ENCODE results near the gene COQ9.
A peak's percentile ranks its signal among the peaks of the same experiment; 100 is the strongest.
"Not testable (repeated sequence)": the region's sequence is repeated elsewhere in the genome, so short reads cannot be mapped to it uniquely, and the experiment has no call there.

The COQ9 gene

GRCh38 chr16:57427824-57428223 lies 19.5 kb upstream of the COQ9 start:
- no peak for DNase-seq

DNA sequence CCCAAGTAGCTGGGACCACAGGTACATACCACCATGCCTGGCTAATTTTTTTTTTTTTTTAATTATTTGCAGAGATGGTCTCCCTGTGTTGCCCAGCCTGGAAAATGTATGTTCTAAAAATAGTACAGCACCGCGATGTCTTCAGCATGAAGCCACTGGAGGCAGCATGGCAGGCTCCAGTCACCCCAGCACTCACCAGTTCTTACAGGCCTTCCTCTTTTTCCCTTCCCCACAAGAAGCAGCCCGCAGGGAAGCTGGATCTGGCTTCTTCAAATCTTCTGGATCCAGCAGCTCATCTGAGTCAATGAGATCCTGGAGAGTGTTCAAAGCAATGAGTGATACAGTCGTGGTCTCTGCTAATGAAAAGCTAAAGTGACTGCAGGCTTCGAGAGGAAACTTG lies 16.3 kb upstream of the COQ9 start:
- DNase-seq: no peak

- DNase-seq: no peak
These were observed 14.8 kb upstream of the COQ9 start for GRCh38 chr16:57432505-57432904.

GRCh38 chr16:57432989-57433388 lies 14.3 kb upstream of the COQ9 start:
- no peak for DNase-seq

DNA sequence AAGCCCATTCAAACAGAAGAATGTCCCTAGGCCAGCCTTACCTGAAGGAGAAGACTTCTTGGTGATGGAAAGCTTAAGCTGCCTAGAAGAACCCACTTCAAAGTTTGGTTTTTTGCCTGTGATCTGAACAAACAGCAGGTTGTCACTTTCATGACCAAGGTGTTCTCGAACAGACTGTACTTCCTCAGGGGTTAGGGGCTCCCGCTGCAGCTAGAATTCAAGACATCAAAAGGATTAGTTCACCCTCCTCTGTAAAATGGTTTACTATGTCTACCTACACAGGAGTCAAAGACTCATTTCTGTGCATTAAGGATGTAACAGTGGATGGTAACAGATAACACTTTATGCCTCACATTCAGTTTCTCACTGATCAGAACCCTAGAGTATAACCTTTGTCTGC lies 13.3 kb upstream of the COQ9 start:
- DNase-seq: no peak

DNA sequence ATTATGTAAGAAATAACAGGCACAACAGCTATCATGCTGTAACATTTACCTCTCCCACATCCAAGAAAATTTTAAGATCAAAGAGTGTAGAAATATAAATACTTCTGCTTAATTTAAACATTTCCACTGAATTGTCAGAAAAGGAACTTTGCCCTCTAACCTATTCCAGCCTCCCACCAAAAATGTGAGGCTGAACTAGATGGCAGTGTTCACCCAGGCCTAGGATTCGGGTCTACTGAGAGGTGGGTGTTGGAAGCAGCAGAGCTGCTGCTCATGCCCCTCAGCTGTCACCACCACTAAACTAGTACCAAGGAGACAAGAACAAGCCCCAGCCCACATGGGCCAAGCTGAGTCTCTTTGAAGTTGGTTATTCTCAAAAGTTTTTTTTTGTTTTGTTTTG lies 11.4 kb upstream of the COQ9 start:
- DNase-seq: no peak

DNA sequence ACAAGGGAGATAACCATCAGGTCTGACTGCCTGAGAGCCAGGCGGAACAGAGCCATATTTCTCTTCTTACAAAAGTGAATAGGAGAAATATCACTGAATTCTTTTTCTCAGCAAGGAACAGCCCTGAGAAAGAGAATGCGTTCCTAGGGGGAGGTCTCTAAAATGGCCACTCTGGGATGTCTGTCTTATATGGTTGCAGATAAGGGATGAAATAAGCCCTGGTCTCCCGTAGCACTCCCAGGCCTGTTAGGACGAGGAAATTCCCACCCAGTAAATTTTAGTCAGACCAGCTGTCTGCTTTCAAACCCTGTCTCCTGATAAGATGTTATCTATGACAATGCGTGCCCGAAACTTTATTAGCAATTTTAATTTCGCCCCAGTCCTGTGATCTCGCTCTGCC lies 7.3 kb upstream of the COQ9 start:
- DNase-seq: not testable (repeated sequence)

DNA sequence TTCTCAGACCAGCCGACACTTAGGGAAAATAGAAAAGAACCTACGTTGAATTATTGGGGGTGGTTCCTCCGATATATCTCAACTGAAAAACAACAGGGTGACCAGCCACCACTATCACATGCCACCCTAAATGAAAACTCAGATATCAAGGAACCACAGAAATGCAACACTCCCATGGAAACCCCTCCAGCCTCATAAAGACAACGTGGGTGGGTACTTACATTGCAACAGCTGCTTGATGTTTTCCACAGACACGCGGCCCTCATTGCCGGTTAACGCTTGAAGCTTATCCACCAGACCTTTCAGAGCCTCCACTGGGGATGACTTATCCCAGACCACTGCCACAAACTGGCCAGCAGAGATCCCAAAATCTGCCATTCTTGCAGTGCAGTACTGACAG lies 6.7 kb upstream of the COQ9 start:
- DNase-seq: not testable (repeated sequence)

GRCh38 chr16:57444711-57445110 lies 2.6 kb upstream of the COQ9 start:
- no peak for DNase-seq

DNA sequence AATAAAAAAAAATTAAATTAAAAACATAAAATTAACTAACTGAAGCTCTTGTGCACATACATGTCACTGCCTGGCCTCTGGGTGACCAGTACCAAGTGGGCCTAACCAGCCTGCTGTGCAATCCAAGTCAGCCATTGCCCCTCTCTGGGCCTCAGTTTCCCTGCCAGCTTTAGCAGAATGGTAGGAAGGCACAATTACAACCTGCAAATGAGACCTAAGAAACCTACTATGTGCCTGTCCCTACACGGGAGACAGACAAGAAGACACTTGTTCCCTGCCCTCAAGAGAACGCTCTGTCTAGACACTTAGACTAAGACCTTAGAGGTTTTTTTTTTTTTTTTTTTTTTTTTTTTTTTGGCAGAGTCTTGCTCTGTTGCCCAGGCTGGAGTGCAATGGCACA lies 1.8 kb upstream of the COQ9 start:
- DNase-seq: no peak

- no peak for DNase-seq
These were observed 621 bp upstream of the COQ9 start for GRCh38 chr16:57446531-57447185.

DNA sequence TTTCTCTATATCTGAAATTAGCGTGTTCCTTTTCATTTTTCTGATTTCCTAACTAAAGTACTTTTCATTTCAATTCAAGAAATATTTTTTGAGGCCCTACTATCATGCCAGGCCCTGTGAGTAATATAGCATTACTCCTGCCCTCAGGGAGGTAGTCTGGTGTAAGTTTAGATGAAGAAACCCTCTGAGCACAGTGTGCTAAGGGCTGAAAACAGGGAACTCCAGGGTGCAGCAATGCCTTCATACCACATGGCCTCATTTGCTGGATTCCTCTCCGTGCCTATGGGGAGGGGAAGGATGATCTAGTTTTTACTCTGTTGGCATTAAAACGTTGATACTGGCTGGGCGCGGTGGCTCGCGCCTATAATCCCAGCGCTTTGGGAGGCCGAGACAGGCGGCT lies 4.7 kb downstream of the COQ9 start:
- DNase-seq: no peak

- peak; percentile 79 for DNase-seq
These were observed 15.1 kb downstream of the COQ9 start, which contains the start of gene POLR2C for GRCh38 chr16:57462209-57462977. POLR2C (plus strand) TSS chr16:57462679; CDS start chr16:57462725, 46 bp downstream.

DNA sequence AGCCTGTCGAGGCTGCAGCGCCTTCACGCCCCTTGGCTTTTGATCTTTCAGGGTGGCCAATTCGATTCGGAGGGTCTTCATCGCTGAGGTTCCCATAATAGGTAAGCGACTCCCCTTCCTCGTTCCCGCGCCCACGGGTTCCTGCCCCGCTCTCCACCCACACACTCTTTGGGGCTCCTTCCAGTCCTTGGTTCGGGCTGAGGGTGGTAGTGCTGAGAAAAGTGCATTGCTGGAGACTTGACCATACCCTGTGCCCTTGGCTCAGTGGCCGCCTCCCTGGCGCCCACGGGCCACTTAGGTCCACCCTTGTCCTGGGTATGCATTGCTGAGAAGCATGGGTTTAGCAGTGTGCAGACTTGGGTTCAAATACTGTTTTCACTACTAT lies 15.7 kb downstream of the COQ9 start:
- DNase-seq: no peak

- no peak for DNase-seq
These were observed 17.2 kb downstream of the COQ9 start for GRCh38 chr16:57464523-57464922.

GRCh38 chr16:57468346-57468745 lies 21.1 kb downstream of the COQ9 start:
- no peak for DNase-seq

GRCh38 chr16:57469046-57469445 lies 21.8 kb downstream of the COQ9 start:
- DNase-seq: no peak

GRCh38 chr16:57469917-57470470 lies 22.7 kb downstream of the COQ9 start:
- no peak for DNase-seq

GRCh38 chr16:57470711-57471110 lies 23.4 kb downstream of the COQ9 start:
- DNase-seq: no peak

- DNase-seq: no peak
These were observed 23.9 kb downstream of the COQ9 start for GRCh38 chr16:57471209-57471608.

GRCh38 chr16:57471852-57472664 lies 24.8 kb downstream of the COQ9 start:
- DNase-seq: no peak

GRCh38 chr16:57472665-57473060 lies 25.4 kb downstream of the COQ9 start:
- no peak for DNase-seq

DNA sequence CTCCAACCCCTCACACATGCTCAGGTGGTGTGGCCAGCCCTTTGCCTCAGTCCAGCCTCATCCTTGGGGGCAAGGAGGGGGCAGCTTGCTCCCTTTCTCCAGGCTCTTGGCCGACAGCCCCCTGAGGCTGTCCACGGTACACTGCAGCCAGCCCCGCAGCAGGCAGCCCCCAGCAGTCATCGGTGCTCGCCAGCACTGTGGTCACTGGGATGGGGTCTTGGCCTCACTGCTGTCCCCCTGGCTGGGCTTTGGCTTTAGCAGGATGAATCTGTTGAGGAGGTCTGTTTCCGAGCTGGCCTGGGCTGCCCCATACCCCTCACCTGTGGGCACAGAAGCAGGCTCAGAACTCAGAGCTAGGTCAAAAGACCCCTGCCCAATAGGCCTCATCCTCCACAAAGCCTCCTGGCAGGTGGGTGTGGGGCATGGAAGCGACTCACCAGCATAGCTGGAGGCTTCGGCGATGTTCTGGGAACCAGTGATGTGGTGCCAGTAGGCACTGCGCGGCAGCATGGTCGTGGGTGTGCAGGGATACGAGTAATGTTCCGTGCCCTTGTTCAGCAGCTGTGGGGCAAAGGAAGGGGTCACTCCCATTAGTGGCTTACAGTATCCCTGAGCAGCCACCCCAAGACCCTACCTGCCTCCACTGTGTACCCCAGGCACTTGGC lies 26.0 kb downstream of the COQ9 start:
- DNase-seq: no peak

Measured in GOT3 (cell line).